H1 (cell line): Measurements from ENCODE around the gene EIPR1. TPM values are rescaled to one million over a fixed set of nuclear protein-coding genes. Genes with fewer than 3 reads are reported as not detected.

ENCODE experiments used
- CTCF ChIA-PET: fragments of 300-600 bp; sonication (Branson Sonifier 250); formaldehyde crosslinking; loops from one replicate; lab custom pipeline; 2021; ENCODE audit not compliant: partially characterized antibody; lab: Charles Lee
- POLR2A ChIA-PET: fragments of 300-600 bp; sonication (Branson Sonifier 250); formaldehyde crosslinking; loops from one replicate; lab custom pipeline; 2021; ENCODE audit warnings: inconsistent platforms; ENCODE audit not compliant: partially characterized antibody; lab: Charles Lee
- DNase-seq, 2 experiments: peaks; one replicate each; pipeline versions ENCODE4 v3.0.0 to v3.0.0-alpha.2; 2010 to 2022; ENCODE audit warnings: low spot score in 2 of 2, low read depth in 1 of 2, mixed read lengths in 1 of 2
- FAIRE-seq: peaks from 2 replicates; lab custom pipeline; 2011; peaks lifted over from hg19 to GRCh38; lab: Jason Lieb, UNC
- H2AFZ ChIP-seq: 2 replicates; pipeline ENCODE4 v1.8.1; 2012; ENCODE audit warnings: low read length, inconsistent platforms
- H2AK5ac ChIP-seq: 2 replicates; pipeline ENCODE4 v1.6.1; 2013; ENCODE audit warnings: low read depth, low read length
- H2BK120ac ChIP-seq: replicated peaks from 2 replicates; pipeline ENCODE3; 2013; ENCODE audit warnings: low read depth, low read length, inconsistent platforms
- H2BK12ac ChIP-seq: 2 replicates; pipeline ENCODE4 v1.6.1; 2013; ENCODE audit warnings: low read depth, low read length
- H2BK15ac ChIP-seq: 2 replicates; pipeline ENCODE4 v1.6.1; 2013; ENCODE audit warnings: low read length
- H2BK20ac ChIP-seq: 2 replicates; pipeline ENCODE4 v1.6.1; 2013; ENCODE audit warnings: low read length
- H2BK5ac ChIP-seq: 2 replicates; pipeline ENCODE4 v1.6.1; 2013; ENCODE audit warnings: low read depth, low read length
- H3K14ac ChIP-seq: 2 replicates; pipeline ENCODE4 v1.6.1; 2013; ENCODE audit warnings: inconsistent platforms; ENCODE audit not compliant: insufficient read length
- H3K18ac ChIP-seq: 2 replicates; pipeline ENCODE4 v1.6.1; 2013; ENCODE audit warnings: low read length; ENCODE audit errors: extremely low read depth
- H3K23ac ChIP-seq: 2 replicates; pipeline ENCODE4 v1.6.1; 2013; ENCODE audit warnings: inconsistent platforms; ENCODE audit not compliant: insufficient read length
- H3K23me2 ChIP-seq: 2 replicates; pipeline ENCODE4 v1.6.1; 2013; ENCODE audit warnings: low read depth, low read length
- H3K27ac ChIP-seq: 2 replicates; pipeline ENCODE4 v1.6.1; 2011; ENCODE audit warnings: low read depth, low read length, inconsistent platforms
- H3K27me3 ChIP-seq, 4 experiments: replicated peaks in 1 of 4; 1 replicate in 1 of 4; 2 replicates in 3 of 4; pipeline versions ENCODE4 v1.6.1 to v1.8.1; 2011 to 2013; ENCODE audit warnings: low read length in 3 of 4, mild to moderate bottlenecking in 3 of 4, inconsistent platforms in 2 of 4, mixed read lengths in 2 of 4, moderate library complexity in 1 of 4; ENCODE audit not compliant: control insufficient read depth in 3 of 4, insufficient read depth in 3 of 4; ENCODE audit errors: extremely low read depth in 1 of 4
- H3K36me3 ChIP-seq, 4 experiments: 2 replicates each; pipeline versions ENCODE4 v1.6.1 to v1.8.1; 2011 to 2013; ENCODE audit warnings: mild to moderate bottlenecking in 4 of 4, low read length in 3 of 4, moderate library complexity in 2 of 4, control low read depth in 1 of 4, inconsistent platforms in 1 of 4; ENCODE audit not compliant: insufficient read depth in 4 of 4, control insufficient read depth in 2 of 4
- H3K4ac ChIP-seq: replicated peaks from 2 replicates; pipeline ENCODE3; 2013; ENCODE audit warnings: low read length, low read depth, mixed read lengths, inconsistent platforms; ENCODE audit not compliant: insufficient read length
- H3K4me1 ChIP-seq, 4 experiments: replicated peaks in 1 of 4; 1 replicate in 1 of 4; 2 replicates in 3 of 4; pipeline versions ENCODE4 v1.6.1 to v1.8.1; 2011 to 2013; ENCODE audit warnings: low read length in 3 of 4, inconsistent platforms in 2 of 4, mixed read lengths in 1 of 4; ENCODE audit not compliant: insufficient read depth in 4 of 4, control insufficient read depth in 3 of 4
- H3K4me2 ChIP-seq, 2 experiments: 2 replicates each; pipeline versions ENCODE4 v1.6.1 to v1.8.1; 2011 to 2013; ENCODE audit warnings: low read depth in 2 of 2, low read length in 2 of 2, control low read depth in 1 of 2, inconsistent platforms in 1 of 2, mild to moderate bottlenecking in 1 of 2; ENCODE audit not compliant: insufficient read depth in 1 of 2
- H3K4me3 ChIP-seq, 4 experiments: fragments of 200-600, 300-600 bp in 1 of 4; sonication (generic), shearing (Covaris generic), sonication (Bioruptor Twin) in 1 of 4; 2 replicates each; pipeline versions ENCODE4 v1.5.1 to v1.8.1; 2011 to 2016; ENCODE audit warnings: low read length in 4 of 4, low read depth in 3 of 4, control low read depth in 2 of 4, inconsistent platforms in 2 of 4, mild to moderate bottlenecking in 2 of 4, mixed read lengths in 1 of 4, moderate library complexity in 1 of 4; ENCODE audit not compliant: insufficient read depth in 2 of 4; ENCODE audit errors: extremely low read depth in 1 of 4
- H3K56ac ChIP-seq: replicated peaks from 2 replicates; pipeline ENCODE3; 2013; ENCODE audit warnings: low read depth, mild to moderate bottlenecking, mixed read lengths, low read length, inconsistent platforms; ENCODE audit not compliant: insufficient read length
- H3K79me1 ChIP-seq: 2 replicates; pipeline ENCODE4 v1.6.1; 2013; ENCODE audit warnings: low read depth, low read length, control low read depth
- H3K79me2 ChIP-seq, 2 experiments: 2 replicates each; pipeline versions ENCODE4 v1.6.1 to v1.8.1; 2012 to 2013; ENCODE audit warnings: low read length in 2 of 2, mild to moderate bottlenecking in 2 of 2, inconsistent platforms in 1 of 2; ENCODE audit not compliant: insufficient read depth in 2 of 2, control insufficient read depth in 1 of 2
- H3K9ac ChIP-seq, 4 experiments: replicated peaks in 1 of 4; 1 replicate in 1 of 4; 2 replicates in 3 of 4; pipeline versions ENCODE4 v1.6.1 to v1.8.1; 2011 to 2013; ENCODE audit warnings: low read depth in 3 of 4, low read length in 3 of 4, control low read depth in 2 of 4, mild to moderate bottlenecking in 2 of 4, moderate library complexity in 2 of 4, inconsistent platforms in 1 of 4; ENCODE audit errors: extremely low read depth in 1 of 4
- H3K9me3 ChIP-seq, 2 experiments: 2 replicates each; pipeline versions ENCODE4 v1.6.1 to v1.8.1; 2012 to 2013; ENCODE audit warnings: mild to moderate bottlenecking in 2 of 2, moderate library complexity in 2 of 2, control low read depth in 1 of 2, inconsistent platforms in 1 of 2, low read depth in 1 of 2, low read length in 1 of 2, mixed read lengths in 1 of 2; ENCODE audit not compliant: insufficient read depth in 2 of 2
- H4K20me1 ChIP-seq, 2 experiments: replicated peaks in 1 of 2; 2 replicates each; pipeline versions ENCODE3 to v1.8.1; 2011 to 2013; ENCODE audit warnings: inconsistent platforms in 2 of 2, low read length in 2 of 2, mild to moderate bottlenecking in 1 of 2; ENCODE audit not compliant: insufficient read depth in 2 of 2, control insufficient read depth in 1 of 2
- H4K5ac ChIP-seq: 2 replicates; pipeline ENCODE4 v1.6.1; 2013; ENCODE audit warnings: low read length, low read depth, mixed read lengths, inconsistent platforms; ENCODE audit not compliant: insufficient read length
- H4K8ac ChIP-seq: 2 replicates; pipeline ENCODE4 v1.8.0; 2013; ENCODE audit warnings: mild to moderate bottlenecking, moderate library complexity, low read length, inconsistent platforms; ENCODE audit not compliant: insufficient read depth; ENCODE audit errors: extremely low read depth
- H4K91ac ChIP-seq: replicated peaks from 2 replicates; pipeline ENCODE3; 2013; ENCODE audit warnings: low read length, mixed read lengths, inconsistent platforms; ENCODE audit not compliant: insufficient read length
- BACH1 ChIP-seq: IDR thresholded peaks from 2 replicates; pipeline ENCODE4 v1.6.1; 2012; ENCODE audit warnings: low read length, improper control_type of control experiment
- CTCF ChIP-seq, 3 experiments: IDR thresholded peaks; 1 replicate in 2 of 3; 2 replicates in 1 of 3; pipeline versions ENCODE4 v1.5.1 to v1.6.1; 2011; ENCODE audit warnings: low read length in 3 of 3, mild to moderate bottlenecking in 3 of 3, inconsistent platforms in 2 of 3, low read depth in 1 of 3, moderate library complexity in 1 of 3; ENCODE audit not compliant: insufficient read depth in 1 of 3; ENCODE audit errors: control extremely low read depth in 1 of 3
- E2F6 ChIP-seq: IDR thresholded peaks from 2 replicates; pipeline ENCODE4 v1.6.1; 2012; ENCODE audit warnings: inconsistent platforms
- EGR1 ChIP-seq: IDR thresholded peaks from 2 replicates; pipeline ENCODE4 v1.6.1; 2011; ENCODE audit warnings: low read depth, low read length, borderline replicate concordance
- KDM4A ChIP-seq: IDR thresholded peaks from one replicate; pipeline ENCODE4 v1.7.1; 2012; ENCODE audit warnings: low read depth, mild to moderate bottlenecking, moderate library complexity, low read length, inconsistent platforms; ENCODE audit not compliant: severe bottlenecking
- RAD21 ChIP-seq, 2 experiments: IDR thresholded peaks in 1 of 2; conservative IDR thresholded peaks in 1 of 2; 2 replicates each; pipeline ENCODE4 v1.6.1; 2011; ENCODE audit warnings: low read depth in 2 of 2, low read length in 2 of 2, improper control_type of control experiment in 1 of 2, inconsistent platforms in 1 of 2, mild to moderate bottlenecking in 1 of 2, moderate library complexity in 1 of 2
- SRF ChIP-seq: IDR thresholded peaks from 2 replicates; pipeline ENCODE4 v1.6.1; 2011; ENCODE audit warnings: mild to moderate bottlenecking, low read depth, low read length, moderate library complexity
- USF2 ChIP-seq: IDR thresholded peaks from 2 replicates; pipeline ENCODE4 v1.6.1; 2011; ENCODE audit warnings: low read length, improper control_type of control experiment
- WGBS, 2 experiments: shearing (Covaris generic) in 1 of 2; methylation state at CpG; one replicate each; pipeline versions ENCODE4 v1.1.6 to v1.1.7; 2013 to 2015; ENCODE audit warnings: low lambda C conversion rate in 2 of 2, mixed read lengths in 2 of 2, inconsistent platforms in 1 of 2, low coverage in 1 of 2, missing lambda C conversion rate in 1 of 2; ENCODE audit not compliant: insufficient replicate concordance in 2 of 2, insufficient coverage in 1 of 2, insufficient read length in 1 of 2; ENCODE audit errors: extremely low coverage in 1 of 2, missing lambda C conversion rate in 1 of 2; 5-methylcytosine and 5-hydroxymethylcytosine counted together
- polyA plus RNA-seq, 7 experiments: library from polyadenylated mRNA; depleted of rRNA in 3 of 7; stranded (reverse) in 5 of 7; unstranded in 2 of 7; fragments of >200 nt in 5 of 7; fragments of 200-250 nt in 2 of 7; gene quantifications; 1 replicate in 5 of 7; 2 replicates in 1 of 7; 4 replicates in 1 of 7; pipeline versions ENCODE4 v1.2.1 to v1.2.3, GENCODE V29; 2011 to 2013; ENCODE audit warnings: missing spikeins in 2 of 7, mixed read lengths in 2 of 7
- total RNA-seq: library from RNA; stranded (reverse); fragmentation: NEBNext Ultra II Directional; extraction: Animal tissue kit (Norgen Biotek cat#: 25700); gene quantifications from 2 replicates; pipeline ENCODE4 v1.2.1, GENCODE V29; 2021

Gene EIPR1
- total and polyA plus RNA-seq, 2 of the 8 experiments (the other 6 are each of a cell fraction or from before 2014, with no cell fraction given), result 26.3 to 56.4 TPM

GRCh38 chr2:3179208-3179607 is 198.4 kb downstream of the EIPR1 start:
- no peak overlapping the region for H3K4me2 ChIP-seq
- no peak overlapping the region for H2AFZ ChIP-seq
- no peak overlapping the region for H3K23ac ChIP-seq
- H3K27ac ChIP-seq, result no peak overlapping the region
- H4K91ac ChIP-seq, result no peak overlapping the region
- peaks cover 6% of the 10 kb centered on the region; the same call in 1 of the 2 replicates for H3K23me2 ChIP-seq
- CTCF ChIA-PET, result interaction anchor here (0.6 to 3.4 kb wide), 19 partner anchors 10 to 301 kb away, joined by 3 to 32 read pairs (median 3); no protein-coding TSS in a partner anchor
- WGBS, 2 experiments, result 75% methylated on average over 17 of the region's 17 CpGs; no CpG with 5 or more reads in 1 of the 2 experiments
- no peak overlapping the region for H2BK12ac ChIP-seq
- H3K4me1 ChIP-seq, result no peaks in the 10 kb centered on the region; a peak in 1 of 7 replicates
- H4K8ac ChIP-seq, result peak overlapping the region; percentile 12; the same call in 1 of the 2 replicates
- peaks cover 0 to 4% of the 10 kb centered on the region in 2 experiments for H4K20me1 ChIP-seq
- H3K9me3 ChIP-seq, result no peaks in the 10 kb centered on the region
- TF ChIP-seq E2F6 (0 out of 2 replicates have a peak, but pooled peaks have one; percentile 38), CTCF (IDR thresholded peaks at IDR 0.05; ENCODE audit: control extremely low read depth in 1 of 3, insufficient read depth in 1 of 3, low read depth in 1 of 3, low read length in 3 of 3) (peak in 2 of 3 experiments; percentile 65 to 90; a peak in 3 of 4 replicates), USF2 (no peak), RAD21 (IDR thresholded peaks at IDR 0.05 in 1 of 2, conservative IDR thresholded peaks at IDR 0.05 in 1 of 2; ENCODE audit: low read depth in 2 of 2, low read length in 2 of 2) (peak; percentile 79 to 82), BACH1 (no peak), KDM4A (no peak), EGR1 (no peak), SRF (no peak)
- H3K4me3 ChIP-seq, result no peak overlapping the region
- no peaks in the 10 kb centered on the region for H3K79me2 ChIP-seq
- H2AK5ac ChIP-seq, result no peak overlapping the region
- no peak overlapping the region for H2BK20ac ChIP-seq
- H2BK15ac ChIP-seq, result no peak overlapping the region
- no peak overlapping the region for H4K5ac ChIP-seq
- DNase-seq, result peak in 1 of 2 experiments; percentile 80
- H3K56ac ChIP-seq, result no peak overlapping the region
- no peak overlapping the region for H2BK5ac ChIP-seq
- H3K4ac ChIP-seq, result no peak overlapping the region
- POLR2A ChIA-PET, result no interaction called here
- H3K14ac ChIP-seq, result no peak overlapping the region
- no peaks in the 10 kb centered on the region for H3K27me3 ChIP-seq
- no peaks in the 10 kb centered on the region for H3K36me3 ChIP-seq
- FAIRE-seq, result peak; percentile 13
- H3K18ac ChIP-seq, result peak overlapping the region; percentile 32; the same call in 1 of the 2 replicates
- no peak overlapping the region for H2BK120ac ChIP-seq
- H3K79me1 ChIP-seq, result peaks cover 3% of the 10 kb centered on the region; the same call in 1 of the 2 replicates
- H3K9ac ChIP-seq, result no peak overlapping the region
